GM18870 (cell line): ENCODE measurements around the gene ROPN1L.
"Not testable (repeated sequence)": the region's sequence is repeated elsewhere in the genome, so short reads cannot be mapped to it uniquely, and the experiment has no call there.

Source experiments
- ATAC-seq: cut with Tn5 transposase; IDR thresholded peaks from one replicate; pipeline ENCODE4 v1.9.1; 2021; ENCODE audit warnings: moderate library complexity; ENCODE audit not compliant: unreplicated experiment

The ROPN1L gene

DNA sequence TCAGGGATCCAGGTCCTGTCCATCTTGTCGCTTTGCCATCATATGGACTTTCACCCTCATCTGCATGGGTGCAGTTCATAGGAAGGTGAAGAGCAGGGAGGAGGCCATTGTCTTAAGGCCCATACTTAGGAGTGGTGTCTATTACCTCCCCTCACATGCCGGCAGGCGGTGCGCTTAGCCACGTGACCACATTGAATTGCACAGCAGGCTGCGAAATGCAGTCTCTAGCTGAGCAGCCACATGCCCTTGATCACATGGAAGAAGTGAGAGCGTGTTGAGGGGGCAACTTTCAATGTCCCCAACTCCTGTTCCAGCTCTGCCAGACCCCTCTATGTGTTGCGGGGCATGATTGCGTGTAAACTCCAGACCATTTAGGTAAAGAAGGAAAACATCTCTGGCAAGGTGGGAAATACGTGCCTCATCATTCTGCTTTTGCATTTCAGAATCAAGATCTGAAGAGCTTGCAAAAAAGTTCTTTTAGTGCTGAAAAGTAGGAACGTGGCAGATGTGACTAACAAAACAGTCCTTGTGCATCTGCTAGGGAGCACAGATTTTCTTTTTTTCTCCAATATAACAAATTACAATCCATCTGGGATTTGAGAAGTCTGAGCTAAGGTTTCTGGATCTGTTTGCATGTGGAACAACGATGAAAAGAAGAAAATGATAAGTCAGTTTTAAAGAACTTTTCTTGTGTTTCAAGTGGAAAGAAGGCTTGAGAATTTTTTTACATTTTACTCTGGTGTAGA lies 34.4 kb downstream of the ROPN1L start:
- ATAC-seq, result no peak

GRCh38 chr5:10476878-10477277 lies 35.2 kb downstream of the ROPN1L start:
- ATAC-seq, result no peak

DNA sequence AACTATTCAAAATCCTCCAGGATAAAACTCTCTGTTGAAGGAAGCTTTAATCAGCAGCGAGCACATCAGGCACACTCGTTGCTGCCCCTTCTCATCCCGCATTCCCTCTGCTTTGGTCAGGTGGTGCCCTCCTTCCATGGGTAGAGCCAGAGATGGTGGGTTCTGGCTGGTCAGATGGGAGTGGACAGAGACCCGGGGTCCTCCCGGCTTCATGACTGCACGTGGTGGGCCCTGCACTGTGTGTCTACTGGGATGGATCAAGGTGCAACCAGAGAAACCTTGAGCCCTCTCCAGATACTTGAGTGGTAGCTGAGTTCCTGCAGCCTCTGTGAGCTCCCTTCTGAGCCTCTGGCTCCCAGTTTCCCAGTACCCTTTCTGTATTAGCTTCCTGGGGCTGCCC lies 36.3 kb downstream of the ROPN1L start:
- ATAC-seq, result no peak

DNA sequence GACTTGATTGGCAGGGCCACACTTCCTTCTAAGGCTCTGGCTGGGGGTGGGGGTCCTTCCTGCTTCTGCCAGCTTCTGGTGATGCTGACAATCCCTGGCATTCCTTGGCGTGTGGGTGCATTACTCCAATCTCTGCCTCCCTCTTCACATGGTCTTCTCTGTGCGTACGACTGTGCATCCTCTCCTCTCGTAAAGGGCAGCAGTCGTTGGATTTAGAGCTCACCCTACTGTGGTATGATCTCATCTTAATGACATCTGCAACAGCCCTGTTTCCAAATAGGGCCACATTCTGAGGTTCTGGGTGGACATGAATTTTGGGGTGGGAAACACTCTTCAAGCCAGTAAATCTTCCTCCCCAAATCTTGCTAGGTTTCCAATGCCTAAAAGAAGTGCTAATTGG lies 36.8 kb downstream of the ROPN1L start:
- no peak for ATAC-seq

- no peak for ATAC-seq
Measured at GRCh38 chr5:10479154-10479721, 37.6 kb downstream of the ROPN1L start.

DNA sequence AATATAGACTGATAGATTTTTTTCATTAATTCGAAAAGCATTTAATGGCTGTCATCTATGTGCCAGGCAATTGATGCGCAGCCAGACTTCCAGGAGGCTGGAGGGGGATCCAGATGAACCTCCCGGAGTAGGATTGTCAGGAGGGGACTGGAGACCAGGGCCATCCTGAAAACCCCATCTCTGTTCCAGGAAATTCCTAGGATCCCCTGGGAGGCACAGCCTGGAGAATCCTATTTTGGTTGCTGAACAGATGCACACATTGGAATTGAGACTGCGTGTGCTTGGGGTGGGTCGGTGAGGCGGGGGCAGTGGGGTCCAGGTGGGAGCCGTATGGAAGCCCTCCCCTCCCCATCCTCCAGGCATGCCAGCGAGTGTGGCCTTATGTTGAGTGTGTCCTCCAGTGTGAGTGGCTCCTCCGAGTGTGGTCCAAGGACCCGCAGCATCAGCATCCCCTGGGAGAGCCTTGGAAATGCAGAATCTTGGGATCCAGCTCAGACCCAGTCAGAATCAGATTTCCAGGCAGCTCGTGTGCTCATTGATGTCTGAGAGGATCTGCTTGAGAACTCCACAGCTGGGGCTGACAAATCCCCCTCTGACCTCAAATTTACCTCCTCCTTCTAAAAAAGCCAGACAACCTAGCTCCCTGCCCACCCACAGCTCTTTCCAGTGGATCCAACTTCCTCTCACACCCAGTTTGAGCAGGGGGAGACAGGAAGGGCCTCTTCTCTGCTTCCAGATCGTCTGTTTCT lies 38.7 kb downstream of the ROPN1L start:
- ATAC-seq, result no peak

- no peak for ATAC-seq
Measured at GRCh38 chr5:10481241-10481935, 39.7 kb downstream of the ROPN1L start.

- ATAC-seq, result no peak
Measured at GRCh38 chr5:10482791-10483530, 41.3 kb downstream of the ROPN1L start.

DNA sequence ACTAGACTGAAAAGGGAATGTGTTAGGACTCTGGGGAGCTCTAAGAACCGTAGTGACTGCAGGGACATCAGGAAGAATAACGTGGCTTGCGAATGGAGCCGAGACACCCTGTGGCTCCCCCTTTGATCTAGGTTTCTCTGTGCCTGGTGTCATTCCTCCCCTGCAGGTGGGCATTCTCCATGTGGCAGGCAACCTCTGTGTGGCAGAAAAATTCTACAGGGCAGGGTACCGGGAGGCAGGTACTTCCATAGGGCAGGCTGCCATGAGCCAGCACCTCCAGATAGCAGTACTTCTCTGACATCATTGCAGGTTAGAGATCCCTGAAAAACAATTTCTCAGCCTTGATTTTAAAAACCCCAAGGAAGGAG lies 43.1 kb downstream of the ROPN1L start:
- ATAC-seq, result no peak

DNA sequence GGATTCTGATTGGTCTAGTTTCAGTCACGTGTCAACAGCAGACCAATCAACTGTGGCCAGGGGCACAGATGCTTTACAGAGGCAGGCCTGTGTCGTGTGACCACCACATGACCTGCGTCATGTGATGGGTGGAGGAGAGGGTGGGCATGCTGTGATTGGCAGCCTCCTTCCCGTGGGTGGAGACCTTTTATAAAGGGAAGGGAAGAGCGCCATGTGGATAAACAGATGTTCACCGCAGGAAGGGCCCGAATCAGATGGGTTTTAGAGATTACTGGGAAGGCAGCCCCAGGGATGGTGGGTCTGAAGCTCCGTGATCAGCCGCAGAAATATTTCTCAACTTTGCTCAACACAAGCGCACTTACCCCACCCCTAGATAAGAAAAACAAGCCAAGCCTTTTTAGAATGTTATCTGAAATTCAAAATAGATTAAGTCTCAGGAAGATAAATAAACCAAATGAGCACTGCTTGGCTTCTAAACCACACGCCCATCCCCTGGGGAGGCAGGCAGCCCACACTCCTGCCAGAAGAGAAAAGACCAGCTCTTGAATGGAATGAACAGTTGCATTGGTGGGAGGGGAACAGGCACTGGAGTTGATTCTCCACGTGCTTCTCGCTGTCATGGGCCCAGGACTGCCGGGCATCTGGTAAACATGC lies 43.6 kb downstream of the ROPN1L start:
- no peak for ATAC-seq

DNA sequence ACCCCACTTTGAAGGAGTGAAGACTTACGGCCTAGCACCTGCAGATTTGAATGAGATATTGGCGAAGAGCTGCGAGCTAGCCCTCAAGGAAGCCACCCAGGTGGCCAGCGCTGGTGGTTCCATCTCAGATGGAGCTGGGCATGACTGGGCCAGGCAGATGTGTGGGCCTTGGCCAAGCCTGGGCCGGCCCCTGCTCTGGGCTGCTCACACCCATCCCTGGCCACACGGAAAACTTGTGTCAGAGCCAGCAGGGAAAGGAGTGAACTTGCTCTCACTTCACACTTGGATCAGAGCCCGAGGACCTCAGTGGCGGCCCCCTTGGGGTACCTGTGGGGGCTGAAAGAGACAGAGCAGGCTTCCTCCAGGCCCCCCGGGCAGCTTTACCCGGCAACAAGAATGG lies 44.2 kb downstream of the ROPN1L start:
- ATAC-seq, result no peak

GRCh38 chr5:10486511-10487344 lies 45.0 kb downstream of the ROPN1L start:
- no peak for ATAC-seq

DNA sequence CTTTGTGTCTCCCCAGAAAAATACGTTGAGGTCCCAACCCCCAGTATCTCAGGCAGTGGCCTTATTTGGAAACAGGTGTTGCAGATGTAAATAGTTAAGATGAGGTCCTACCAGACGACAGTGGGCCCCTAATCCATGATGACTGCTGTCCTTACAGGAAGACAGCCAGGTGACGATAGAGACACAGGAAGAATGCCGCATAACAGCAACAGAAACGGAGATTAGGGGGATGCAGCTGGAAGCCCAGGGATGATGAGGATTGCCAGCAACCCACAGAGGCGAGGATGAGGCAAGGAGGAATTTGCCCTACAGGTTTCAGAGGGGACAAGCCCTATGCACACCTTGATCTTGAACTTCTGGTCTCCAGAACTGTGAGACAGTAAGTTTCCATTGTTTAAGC lies 46.5 kb downstream of the ROPN1L start:
- no peak for ATAC-seq

- ATAC-seq, result peak; percentile 96
Measured at GRCh38 chr5:10489810-10490426, 48.2 kb downstream of the ROPN1L start.

- ATAC-seq, result no peak
Measured at GRCh38 chr5:10490927-10491672, 49.4 kb downstream of the ROPN1L start.

- no peak for ATAC-seq
Measured at GRCh38 chr5:10491673-10492026, 50.0 kb downstream of the ROPN1L start.

DNA sequence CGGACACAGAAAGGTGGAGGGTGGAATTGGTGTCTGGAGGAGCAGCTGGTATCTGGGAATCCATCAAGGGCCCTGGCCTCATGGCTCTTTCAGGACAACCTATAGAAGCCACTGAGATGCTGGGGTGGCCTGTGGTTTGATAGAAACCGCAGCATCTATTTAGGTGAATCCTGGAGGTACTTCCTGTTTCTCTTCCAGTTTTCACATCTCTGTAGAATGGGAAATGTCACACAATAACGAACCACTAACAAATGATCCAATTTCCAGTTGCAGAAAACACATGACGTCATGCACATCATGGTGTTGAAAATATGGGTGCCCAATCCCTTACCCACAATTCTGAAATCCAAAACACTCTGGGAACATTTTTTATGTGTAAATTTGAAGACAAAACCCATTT lies 52.2 kb downstream of the ROPN1L start:
- no peak for ATAC-seq

DNA sequence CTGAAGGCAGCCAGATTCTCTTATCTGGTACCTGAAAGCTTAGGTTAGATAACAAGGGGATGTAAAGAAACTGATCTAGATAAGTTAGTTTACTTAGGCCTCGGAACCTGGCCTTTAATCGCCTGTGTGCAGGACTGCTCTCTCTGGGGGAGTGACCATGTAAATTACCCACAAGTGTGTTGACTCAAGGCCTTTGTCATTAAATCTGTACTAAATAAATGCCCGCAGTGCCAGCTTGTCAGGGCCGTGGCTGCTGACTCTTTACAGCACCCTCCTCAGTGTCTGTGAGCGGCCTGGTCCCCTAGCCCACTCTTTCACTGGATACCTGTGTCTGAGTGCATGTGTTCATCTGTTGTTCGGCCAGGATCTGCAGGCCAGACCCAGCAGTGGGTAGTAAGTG lies 52.8 kb downstream of the ROPN1L start:
- ATAC-seq, result not testable (repeated sequence)

DNA sequence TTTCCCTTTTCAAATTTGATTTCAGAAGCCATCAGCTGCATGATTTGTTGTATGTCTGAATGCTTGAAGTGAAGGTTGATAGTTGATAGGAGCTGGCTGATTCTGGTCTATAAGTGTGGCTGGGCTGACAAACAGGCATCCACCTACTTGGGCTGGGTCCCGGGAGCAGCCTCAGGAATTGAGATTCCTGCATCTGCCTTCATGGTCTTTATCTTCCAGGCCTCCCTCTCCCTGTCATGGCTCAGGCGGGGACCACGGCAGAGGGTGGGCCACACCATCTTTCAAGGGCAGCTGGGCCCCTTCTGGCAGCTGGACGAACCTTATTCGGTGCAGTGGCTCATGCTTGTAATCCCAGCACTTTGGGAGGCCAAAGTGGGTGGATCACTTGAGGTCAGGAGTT lies 55.9 kb downstream of the ROPN1L start:
- ATAC-seq, result no peak
